CD4-positive, alpha-beta T cell treated with Interleukin-21 for 1 hour (primary cell): ENCODE data around the gene MCTP1.

Experiments used
- DNase-seq: peaks from one replicate; pipeline ENCODE4 v3.0.0-alpha.2; 2020

MCTP1 gene

DNA sequence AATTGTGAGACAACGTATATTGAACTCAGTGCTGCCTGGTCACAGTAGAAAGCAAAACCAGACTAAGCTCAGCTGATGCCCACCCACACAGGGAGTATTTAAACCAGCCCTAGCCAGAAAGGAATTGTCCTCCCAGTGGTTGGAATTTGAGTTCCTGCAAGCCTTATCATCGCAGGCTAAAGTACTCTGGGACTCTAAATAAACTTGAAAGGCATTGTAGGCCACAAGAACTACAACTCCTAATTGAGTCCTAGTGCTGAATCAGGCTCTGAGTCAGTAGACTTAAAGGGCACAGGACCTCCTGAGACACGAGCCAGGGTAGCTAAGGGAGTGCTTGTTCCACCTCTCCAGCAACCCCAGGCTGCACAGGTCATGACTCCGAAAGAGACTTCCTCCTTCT is 171.4 kb downstream of the MCTP1 start:
- no peak for DNase-seq

DNA sequence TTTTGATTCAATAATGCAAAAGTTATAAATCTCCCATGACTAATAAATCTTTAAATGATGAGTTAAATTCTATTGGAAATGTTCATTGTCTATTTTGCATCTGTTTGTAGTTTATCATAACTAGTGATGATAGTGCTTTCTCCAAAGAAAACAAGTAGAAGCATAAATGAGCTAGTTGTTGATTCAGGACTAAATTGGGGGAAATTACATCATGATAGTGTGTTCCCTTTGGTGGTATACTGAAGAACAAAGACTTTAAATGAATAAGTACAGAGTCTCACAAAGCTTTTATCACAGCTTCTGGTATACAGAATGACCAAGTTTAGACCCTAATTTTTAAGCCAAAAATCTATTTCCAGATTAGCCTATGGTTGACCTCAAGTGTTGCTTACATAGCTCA is 173.8 kb downstream of the MCTP1 start:
- DNase-seq = no peak

DNA sequence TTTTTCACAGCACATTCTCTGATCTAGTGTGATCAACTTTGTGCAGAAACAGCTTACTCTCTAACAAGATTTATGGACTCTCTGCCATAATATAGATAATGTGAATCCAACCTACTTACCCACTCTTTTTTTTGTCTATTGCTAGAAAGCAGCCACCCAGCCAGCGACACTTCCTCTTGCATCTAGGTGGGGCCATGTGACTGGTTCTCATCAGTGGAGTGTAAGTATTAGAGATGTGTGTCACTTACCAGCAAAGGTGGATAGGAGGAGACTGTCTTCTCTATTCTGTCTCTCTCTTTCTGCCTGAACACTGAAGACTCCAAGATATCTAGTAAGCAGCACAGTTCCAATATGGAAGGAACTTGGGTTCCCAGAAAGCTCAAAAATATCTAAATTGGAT is 174.8 kb downstream of the MCTP1 start:
- DNase-seq = no peak

- no peak for DNase-seq
Observed at GRCh38 chr5:95107138-95107537, 177.8 kb downstream of the MCTP1 start.

DNA sequence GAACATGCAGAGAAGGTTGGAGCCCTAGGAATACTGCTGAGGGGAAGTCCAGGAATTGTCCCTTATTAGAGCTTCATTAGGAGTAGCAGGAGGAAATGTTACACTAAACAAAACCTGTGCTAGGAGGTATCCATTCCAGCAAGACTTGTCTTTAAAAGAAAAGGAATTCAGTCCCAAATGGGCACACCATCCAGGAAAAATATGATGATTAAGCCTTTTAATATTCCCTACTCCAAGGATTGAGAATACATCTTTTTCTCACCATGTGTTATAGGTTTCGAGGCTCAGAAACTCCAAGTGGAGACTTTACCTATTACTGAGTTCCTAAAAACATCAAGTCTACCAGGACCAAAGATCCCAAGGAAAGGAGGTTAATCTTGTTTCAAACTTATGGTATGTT is 179.3 kb downstream of the MCTP1 start:
- no peak for DNase-seq

GRCh38 chr5:95102687-95103086 is 182.2 kb downstream of the MCTP1 start:
- no peak for DNase-seq

DNA sequence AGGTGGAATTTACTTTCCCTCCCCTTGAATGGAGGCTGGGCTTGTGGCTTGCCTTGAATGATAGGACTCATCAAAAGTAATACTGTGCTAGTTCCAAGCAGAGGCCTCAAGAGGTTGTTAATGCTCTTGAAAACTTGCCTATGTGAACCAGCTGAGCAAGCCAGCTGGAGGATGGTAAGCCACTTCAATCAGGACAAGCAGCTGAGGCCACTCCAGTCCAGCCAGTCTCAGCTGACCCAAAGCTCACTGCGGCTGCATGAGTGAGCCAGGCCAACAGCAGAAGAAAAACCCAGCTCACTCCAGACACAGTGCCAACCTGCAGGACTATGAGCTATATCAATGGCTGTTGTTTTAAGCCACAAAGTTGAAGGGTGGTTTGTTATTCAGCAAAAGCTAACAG is 182.8 kb downstream of the MCTP1 start:
- DNase-seq = no peak

DNA sequence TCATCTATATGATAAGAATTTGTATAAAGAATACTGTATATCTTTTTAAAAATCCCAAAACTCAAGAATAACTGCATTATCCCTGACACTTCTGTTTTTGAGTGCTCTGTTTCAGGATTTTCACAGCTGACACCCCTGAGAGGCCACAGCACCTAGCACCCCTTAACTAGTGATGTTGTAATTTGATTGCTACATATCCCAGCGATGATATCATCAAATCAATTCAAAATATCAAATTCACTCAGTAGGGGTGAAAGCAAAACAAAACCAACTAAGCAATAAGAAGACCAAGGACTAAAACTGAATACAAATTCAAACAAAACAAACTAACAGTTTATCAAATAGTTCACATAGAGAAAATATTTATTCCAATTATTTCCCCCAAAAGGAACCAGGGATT is 184.3 kb downstream of the MCTP1 start:
- no peak for DNase-seq

DNA sequence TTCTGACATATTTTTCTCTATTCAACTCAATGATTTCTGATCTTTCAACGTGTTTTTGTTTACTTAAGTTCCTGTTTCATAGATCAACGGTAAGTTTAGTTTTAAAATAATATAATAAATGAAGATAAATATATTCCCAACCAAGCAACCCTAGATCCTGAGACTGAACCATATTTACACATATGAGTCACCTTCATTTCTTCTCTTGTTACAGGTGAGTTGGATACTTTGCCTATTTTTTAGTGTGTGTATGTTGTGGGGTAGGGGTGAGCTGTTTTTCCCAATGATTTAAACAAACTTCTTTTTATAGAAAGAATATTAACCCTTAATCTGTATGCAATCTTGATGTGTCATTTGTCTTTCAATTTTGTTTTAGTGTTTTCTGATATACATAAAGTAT is 186.9 kb downstream of the MCTP1 start:
- no peak for DNase-seq

GRCh38 chr5:95093211-95093610 is 191.7 kb downstream of the MCTP1 start:
- no peak for DNase-seq

- DNase-seq = no peak
Observed at GRCh38 chr5:95090774-95091173, 194.1 kb downstream of the MCTP1 start.

GRCh38 chr5:95087816-95088317 is 197.0 kb downstream of the MCTP1 start:
- no peak for DNase-seq

DNA sequence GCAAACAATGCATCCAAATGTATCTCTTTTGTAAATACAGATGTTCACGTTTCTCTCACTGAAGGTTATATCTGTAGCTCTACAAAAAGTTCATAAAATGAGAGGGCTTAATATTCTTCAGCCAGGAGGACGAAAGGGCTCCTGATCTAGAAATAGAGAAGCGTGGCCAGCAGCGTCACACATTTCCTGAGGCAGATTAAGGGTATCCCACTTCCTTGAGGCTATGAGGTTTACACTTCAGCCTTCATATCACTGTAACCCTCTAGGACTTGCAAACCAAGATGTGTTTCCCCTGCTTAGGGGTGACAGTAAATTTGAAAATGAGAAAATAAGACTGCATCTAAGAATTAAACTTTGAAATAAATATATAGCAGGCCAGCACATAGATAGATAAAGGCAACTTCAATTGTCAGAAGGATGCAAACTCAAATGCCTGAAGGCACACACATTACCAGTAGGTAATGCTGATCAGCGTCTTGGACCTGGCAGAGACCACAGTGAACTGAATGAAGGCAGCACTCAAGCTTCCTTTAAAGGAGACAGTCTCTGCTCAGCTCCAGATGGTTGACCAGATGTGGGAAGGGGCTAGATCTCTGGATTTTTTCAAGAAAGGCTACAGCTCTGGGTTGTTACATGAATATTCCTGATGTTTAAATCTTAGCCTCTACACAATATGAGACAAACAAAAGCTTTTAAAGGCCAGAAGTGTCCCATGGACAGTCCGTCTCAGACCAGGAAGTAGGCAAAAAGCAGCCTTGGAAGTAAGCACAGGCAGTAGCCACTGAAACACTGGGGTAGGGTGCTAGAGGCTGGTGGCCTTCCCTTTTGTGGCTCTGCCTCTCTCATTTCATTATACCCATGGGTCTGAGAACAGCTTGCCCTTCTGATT is 197.7 kb downstream of the MCTP1 start:
- no peak for DNase-seq

DNA sequence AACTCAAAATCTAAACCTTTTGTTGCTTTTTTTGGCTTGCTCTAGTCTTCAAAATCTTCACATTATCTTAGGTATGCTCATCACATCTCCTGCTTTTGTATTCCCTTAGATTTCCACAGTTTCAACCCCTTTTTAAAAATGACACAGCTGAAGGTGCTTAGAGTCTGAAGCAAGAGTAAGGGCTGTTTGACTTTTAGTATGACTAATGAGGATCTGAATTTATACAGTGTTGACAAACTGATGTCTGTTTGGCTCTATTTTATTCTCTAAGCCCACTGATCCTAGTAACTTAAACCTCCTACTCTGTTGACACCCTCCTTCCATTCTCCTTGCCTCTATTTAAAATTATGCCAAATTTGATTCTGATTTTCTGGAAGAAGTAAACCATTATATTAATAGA is 200.1 kb downstream of the MCTP1 start:
- DNase-seq = no peak

DNA sequence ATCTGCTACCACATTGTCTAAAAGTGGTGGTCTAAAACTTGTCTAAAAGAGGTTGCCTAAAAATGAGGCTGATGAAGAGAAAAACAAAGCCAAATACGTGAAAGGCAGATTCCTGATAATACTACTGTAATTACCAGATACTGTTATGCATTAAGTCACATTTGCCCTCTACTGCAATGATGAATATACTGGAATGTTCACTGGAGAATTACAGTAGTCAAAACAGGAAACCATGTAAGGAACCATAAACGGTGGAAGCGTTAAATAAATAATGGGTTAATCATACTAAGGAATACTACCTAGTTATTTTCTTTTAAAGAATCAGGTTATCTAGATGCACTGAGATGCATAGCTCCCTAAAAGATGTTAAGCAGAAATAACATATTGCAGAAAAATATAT is 201.3 kb downstream of the MCTP1 start:
- no peak for DNase-seq

DNA sequence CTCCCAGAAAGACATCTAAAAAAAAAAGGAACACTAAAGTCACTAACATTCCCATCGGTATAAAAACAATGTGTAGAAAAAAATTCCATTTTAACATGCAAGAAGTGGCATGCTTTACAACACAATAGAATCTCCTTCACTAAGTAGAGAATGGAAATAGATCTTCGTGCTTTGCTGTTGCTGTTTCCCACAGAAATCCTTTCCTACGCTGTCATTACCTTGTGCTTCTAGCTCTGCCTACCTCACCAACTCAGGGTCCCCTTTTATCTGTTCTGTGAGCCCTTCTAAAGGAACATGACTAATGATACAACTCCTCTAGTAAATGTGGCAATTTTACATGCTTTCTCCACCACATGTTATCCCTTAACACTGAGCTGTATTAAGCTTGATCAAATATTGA is 202.9 kb downstream of the MCTP1 start:
- DNase-seq = no peak

GRCh38 chr5:95081500-95081960 is 203.4 kb downstream of the MCTP1 start:
- DNase-seq = peak; percentile 38

- no peak for DNase-seq
Observed at GRCh38 chr5:95080441-95080840, 204.5 kb downstream of the MCTP1 start.

DNA sequence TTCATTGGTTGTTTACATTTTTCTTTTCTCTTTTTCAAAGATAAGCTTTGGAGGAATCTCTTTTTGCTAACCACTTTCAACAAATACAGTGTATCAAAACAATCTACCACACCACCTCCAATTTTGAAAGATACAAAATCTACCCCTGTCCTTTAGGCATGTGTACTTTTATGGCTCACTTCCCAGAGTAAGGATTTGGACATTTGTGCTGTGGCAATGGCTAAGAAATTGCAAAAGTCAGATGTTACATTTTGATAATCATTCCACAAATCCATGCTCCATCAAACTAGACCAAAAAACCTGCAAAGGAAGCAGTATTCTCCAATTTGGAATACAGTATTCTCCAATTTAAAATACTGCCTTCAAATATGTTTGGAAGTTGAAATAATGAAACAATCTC is 204.9 kb downstream of the MCTP1 start:
- no peak for DNase-seq

DNA sequence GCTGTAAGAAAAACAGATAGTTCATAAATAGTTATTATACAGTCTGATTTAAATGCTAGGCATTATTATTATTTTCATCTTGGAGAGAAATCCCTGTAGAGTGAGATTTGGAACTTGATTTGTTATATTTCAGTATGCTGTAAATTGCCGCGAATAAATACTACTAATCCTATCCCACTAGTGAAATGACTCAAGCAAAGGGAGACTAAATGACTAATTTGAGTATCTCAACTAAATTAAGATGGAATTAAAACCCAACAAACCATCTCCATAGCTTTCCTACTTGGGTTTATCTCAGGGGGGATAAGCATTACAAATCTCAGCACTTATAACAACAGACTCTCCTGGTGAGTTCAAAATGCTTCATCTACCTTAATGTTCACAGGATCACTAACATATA is 206.0 kb downstream of the MCTP1 start:
- DNase-seq = no peak

DNA sequence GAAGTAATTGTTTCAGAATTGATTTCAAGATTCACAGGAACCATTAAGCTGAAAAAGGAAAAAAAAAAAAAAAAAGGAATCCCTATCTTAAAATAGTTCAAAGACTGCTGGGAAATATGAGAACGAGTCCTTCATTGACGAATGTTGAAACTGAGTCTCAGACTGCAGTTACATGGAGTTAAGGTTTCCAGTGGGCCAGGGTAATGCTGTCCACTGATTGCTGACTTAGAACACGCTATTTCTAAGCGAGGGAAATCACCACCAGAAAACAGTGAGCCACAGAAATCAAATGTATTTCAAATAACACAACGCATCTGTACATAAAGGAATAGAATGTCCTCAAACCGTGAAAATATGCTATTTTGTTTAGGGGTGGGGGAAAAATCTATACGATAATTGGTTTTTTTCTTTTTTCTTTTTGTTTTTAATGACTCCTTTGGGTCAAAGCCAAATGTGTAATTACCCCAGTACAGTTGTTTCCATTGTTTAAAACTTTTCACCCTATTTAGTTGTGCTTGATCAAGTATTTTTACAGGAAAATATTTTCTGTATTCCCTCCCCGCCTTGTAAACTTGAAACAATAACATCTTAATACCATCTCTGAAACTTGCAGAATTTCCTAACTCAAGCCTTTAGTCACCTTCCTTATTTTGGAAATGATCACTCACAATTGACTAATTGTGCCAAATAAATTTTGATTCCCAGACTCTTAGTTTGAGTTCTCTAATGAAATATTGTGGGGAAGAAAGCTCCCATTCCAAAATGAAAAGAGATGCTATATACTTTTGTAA is 208.3 kb downstream of the MCTP1 start:
- DNase-seq = no peak

DNA sequence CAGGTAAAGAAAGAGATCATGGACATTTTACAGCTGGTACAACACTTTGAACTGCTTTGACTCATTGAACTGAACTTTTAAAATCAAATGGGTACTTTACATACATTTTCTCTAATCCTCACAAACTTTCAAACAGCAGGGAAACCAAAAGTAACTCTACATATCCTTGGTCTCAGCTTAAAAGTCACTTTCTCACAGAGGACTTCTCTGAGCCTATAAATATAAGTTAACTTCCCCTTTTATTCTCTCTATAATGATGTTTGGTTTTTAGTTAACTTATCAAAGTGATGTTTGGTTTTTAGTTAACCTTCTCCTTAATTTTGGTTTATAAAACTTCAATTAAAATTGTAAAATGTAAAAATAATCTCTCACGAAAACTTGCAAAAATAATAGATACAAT is 209.8 kb downstream of the MCTP1 start:
- DNase-seq = no peak

GRCh38 chr5:95072281-95072680 is 212.6 kb downstream of the MCTP1 start:
- DNase-seq = no peak

DNA sequence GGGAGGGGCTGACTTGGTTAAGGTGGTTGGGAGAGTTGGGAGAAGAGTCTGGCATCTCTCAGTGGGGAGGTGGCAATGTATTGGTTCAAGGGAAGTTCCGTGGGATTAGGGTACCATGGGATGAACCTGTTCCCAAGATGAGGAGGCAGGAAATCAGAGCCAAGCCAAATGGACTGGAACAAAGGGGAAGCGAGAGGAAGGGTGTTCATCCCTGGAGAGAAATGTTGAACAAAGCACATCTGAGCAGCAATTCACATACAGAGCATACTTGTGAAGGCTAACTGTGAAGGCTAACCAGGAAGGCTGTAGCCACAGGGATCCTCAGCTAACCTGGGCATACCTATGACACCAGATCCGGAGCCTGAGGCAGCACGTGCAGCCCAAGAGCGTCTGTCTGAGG is 214.0 kb downstream of the MCTP1 start:
- DNase-seq = no peak
